ENCODE measurements around the gene NUBPL.

- TF ChIP-seq, protein P1, sequence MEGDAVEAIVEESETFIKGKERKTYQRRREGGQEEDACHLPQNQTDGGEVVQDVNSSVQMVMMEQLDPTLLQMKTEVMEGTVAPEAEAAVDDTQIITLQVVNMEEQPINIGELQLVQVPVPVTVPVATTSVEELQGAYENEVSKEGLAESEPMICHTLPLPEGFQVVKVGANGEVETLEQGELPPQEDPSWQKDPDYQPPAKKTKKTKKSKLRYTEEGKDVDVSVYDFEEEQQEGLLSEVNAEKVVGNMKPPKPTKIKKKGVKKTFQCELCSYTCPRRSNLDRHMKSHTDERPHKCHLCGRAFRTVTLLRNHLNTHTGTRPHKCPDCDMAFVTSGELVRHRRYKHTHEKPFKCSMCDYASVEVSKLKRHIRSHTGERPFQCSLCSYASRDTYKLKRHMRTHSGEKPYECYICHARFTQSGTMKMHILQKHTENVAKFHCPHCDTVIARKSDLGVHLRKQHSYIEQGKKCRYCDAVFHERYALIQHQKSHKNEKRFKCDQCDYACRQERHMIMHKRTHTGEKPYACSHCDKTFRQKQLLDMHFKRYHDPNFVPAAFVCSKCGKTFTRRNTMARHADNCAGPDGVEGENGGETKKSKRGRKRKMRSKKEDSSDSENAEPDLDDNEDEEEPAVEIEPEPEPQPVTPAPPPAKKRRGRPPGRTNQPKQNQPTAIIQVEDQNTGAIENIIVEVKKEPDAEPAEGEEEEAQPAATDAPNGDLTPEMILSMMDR (IDR thresholded peaks at IDR 0.05): no peak
- TF ChIP-seq POLR2A (IDR thresholded peaks at IDR 0.05): no peak
Observed at GRCh38 chr14:31898838-31899528, 337.8 kb downstream of the NUBPL start.

All from adrenal gland (tissue), 5 donors.